IMR-90 (cell line): ENCODE results near the gene CEP63. TPM values are rescaled to one million over a fixed set of nuclear protein-coding genes. Genes with fewer than 3 reads are reported as not detected.

ENCODE experiments used
- ATAC-seq: fragments of 200-7000 bp; cut with Tn5 transposase; 2 replicates; pipeline ENCODE4 v1.9.1; 2020; ENCODE audit warnings: low read depth, mild to moderate bottlenecking, moderate library complexity
- BruUV-seq: library from RNA; stranded (reverse); fragments of 400-500 nt; replicated peaks from 2 replicates; lab custom pipeline; 2021; lab: Mats Ljungman, UMichigan
- CTCF ChIA-PET: fragments of 300-600 bp; formaldehyde crosslinking; extraction: SDS; loops from one replicate; lab custom pipeline; 2021; ENCODE audit warnings: antibody characterized with exemption; lab: Yijun Ruan, JAX
- POLR2A ChIA-PET: fragments of 300-600 bp; sonication (Branson Sonifier 250); formaldehyde crosslinking; loops from one replicate; lab custom pipeline; 2022; ENCODE audit warnings: antibody characterized with exemption; ENCODE audit not compliant: unreplicated experiment; lab: Charles Lee
- DNase-seq: peaks from one replicate; pipeline ENCODE4 v3.0.0; 2013
- H2AFZ ChIP-seq: replicated peaks from 2 replicates; pipeline ENCODE3; 2013; ENCODE audit warnings: low read length, mild to moderate bottlenecking; ENCODE audit not compliant: poor library complexity
- H2AK5ac ChIP-seq: 2 replicates; pipeline ENCODE4 v1.6.1; 2013; ENCODE audit warnings: low read depth, low read length, inconsistent platforms
- H2AK9ac ChIP-seq: replicated peaks from 2 replicates; pipeline ENCODE3; 2013; ENCODE audit warnings: mild to moderate bottlenecking, low read depth, low read length, moderate library complexity; ENCODE audit not compliant: poor library complexity
- H2BK120ac ChIP-seq: 2 replicates; pipeline ENCODE4 v1.6.1; 2013; ENCODE audit warnings: low read depth, low read length, inconsistent platforms
- H2BK15ac ChIP-seq: 3 replicates; pipeline ENCODE4 v1.6.1; 2013; ENCODE audit warnings: low read depth, low read length, inconsistent platforms
- H2BK20ac ChIP-seq: 2 replicates; pipeline ENCODE4 v1.6.1; 2013; ENCODE audit warnings: low read depth, mild to moderate bottlenecking, inconsistent platforms, low read length, moderate library complexity
- H2BK5ac ChIP-seq: 2 replicates; pipeline ENCODE4 v1.6.1; 2013; ENCODE audit warnings: mild to moderate bottlenecking, low read depth, low read length, inconsistent platforms; ENCODE audit not compliant: poor library complexity, severe bottlenecking
- H3K14ac ChIP-seq: replicated peaks from 2 replicates; pipeline ENCODE4 v1.6.1; 2013; ENCODE audit warnings: low read depth, low read length, inconsistent platforms
- H3K18ac ChIP-seq: 2 replicates; pipeline ENCODE4 v1.6.1; 2013; ENCODE audit warnings: low read depth, low read length, control low read depth
- H3K23ac ChIP-seq: 2 replicates; pipeline ENCODE4 v1.6.1; 2013; ENCODE audit warnings: low read depth, low read length, inconsistent platforms
- H3K27ac ChIP-seq: 2 replicates; pipeline ENCODE4 v1.5.1; 2013; ENCODE audit warnings: mild to moderate bottlenecking, control low read depth, low read length; ENCODE audit not compliant: insufficient read depth
- H3K27me3 ChIP-seq: 2 replicates; pipeline ENCODE4 v1.6.1; 2013; ENCODE audit warnings: low read length; ENCODE audit not compliant: control insufficient read depth, insufficient read depth
- H3K36me3 ChIP-seq: 2 replicates; pipeline ENCODE4 v1.6.1; 2013; ENCODE audit warnings: low read length, mixed read lengths; ENCODE audit not compliant: control insufficient read depth, insufficient read depth
- H3K4ac ChIP-seq: 2 replicates; pipeline ENCODE4 v1.6.1; 2013; ENCODE audit warnings: low read depth, low read length, inconsistent platforms
- H3K4me1 ChIP-seq: 2 replicates; pipeline ENCODE4 v1.6.1; 2013; ENCODE audit warnings: low read length, mixed read lengths; ENCODE audit not compliant: control insufficient read depth, insufficient read depth
- H3K4me2 ChIP-seq: 2 replicates; pipeline ENCODE4 v1.6.1; 2013; ENCODE audit warnings: low read depth, mild to moderate bottlenecking, control low read depth, low read length, moderate library complexity
- H3K4me3 ChIP-seq: 2 replicates; pipeline ENCODE4 v1.5.1; 2013; ENCODE audit warnings: low read depth, mild to moderate bottlenecking, control low read depth, low read length, moderate library complexity; ENCODE audit not compliant: insufficient read depth
- H3K56ac ChIP-seq: 2 replicates; pipeline ENCODE4 v1.6.1; 2013; ENCODE audit warnings: low read length, inconsistent platforms; ENCODE audit not compliant: insufficient read depth; ENCODE audit errors: extremely low read depth
- H3K79me1 ChIP-seq, 2 experiments: 2 replicates each; pipeline ENCODE4 v1.6.1; 2013; ENCODE audit warnings: low read length in 2 of 2, inconsistent platforms in 1 of 2, low read depth in 1 of 2
- H3K9ac ChIP-seq: 2 replicates; pipeline ENCODE4 v1.6.1; 2013; ENCODE audit warnings: low read depth, low read length, control low read depth
- H3K9me1 ChIP-seq: 2 replicates; pipeline ENCODE4 v1.6.1; 2013; ENCODE audit warnings: low read length, inconsistent platforms; ENCODE audit not compliant: insufficient read depth
- H3K9me3 ChIP-seq: 2 replicates; pipeline ENCODE4 v1.6.1; 2013; ENCODE audit warnings: low read length; ENCODE audit not compliant: control insufficient read depth, insufficient read depth
- H4K20me1 ChIP-seq: 2 replicates; pipeline ENCODE4 v1.6.1; 2013; ENCODE audit warnings: low read length, inconsistent platforms; ENCODE audit not compliant: insufficient read depth
- H4K5ac ChIP-seq: 2 replicates; pipeline ENCODE4 v1.6.1; 2013; ENCODE audit warnings: mild to moderate bottlenecking, low read depth, low read length, control low read depth
- H4K8ac ChIP-seq, 2 experiments: 2 replicates each; pipeline ENCODE4 v1.6.1; 2013; ENCODE audit warnings: low read depth in 2 of 2, low read length in 2 of 2, control low read depth in 1 of 2, inconsistent platforms in 1 of 2
- H4K91ac ChIP-seq: 2 replicates; pipeline ENCODE4 v1.6.1; 2013; ENCODE audit warnings: low read depth, low read length, inconsistent platforms; ENCODE audit not compliant: insufficient read depth
- BHLHE40 ChIP-seq: fragments of 150-350 bp; IDR thresholded peaks from 2 replicates; pipeline ENCODE4 v1.6.1; 2016; ENCODE audit warnings: mild to moderate bottlenecking, low read depth, low read length
- CHD1 ChIP-seq: IDR thresholded peaks from 2 replicates; pipeline ENCODE4 v1.6.1; 2012; ENCODE audit warnings: low read depth, low read length, improper control_type of control experiment
- RFX5 ChIP-seq: IDR thresholded peaks from 2 replicates; pipeline ENCODE4 v1.8.0; 2012; ENCODE audit warnings: low read depth, mild to moderate bottlenecking, low read length, moderate library complexity
- SMC3 ChIP-seq: fragments of 150-350 bp; IDR thresholded peaks from 2 replicates; pipeline ENCODE4 v1.6.1; 2016; ENCODE audit warnings: low read depth, mild to moderate bottlenecking, antibody characterized with exemption, low read length, moderate library complexity
- WGBS, 2 experiments: methylation state at CpG; one replicate each; pipeline versions ENCODE4 v1.1.5 to v1.1.7; 2013; ENCODE audit warnings: missing lambda C conversion rate in 2 of 2; ENCODE audit not compliant: insufficient read length in 1 of 2; ENCODE audit errors: extremely low coverage in 2 of 2; 5-methylcytosine and 5-hydroxymethylcytosine counted together
- dilution Hi-C: fragments of 300-500 bp; cut with HindIII; formaldehyde crosslinking; loops from one replicate; pipeline ENCODE4 v1.14.3; 2018; ENCODE audit warnings: low sequenced_read_pairs; ENCODE audit not compliant: unreplicated experiment
- in situ Hi-C: fragments of 300-500 bp; cut with MboI; formaldehyde crosslinking; loops from 3 replicates; pipeline ENCODE4 v1.14.3; 2019; ENCODE audit warnings: low sequenced_read_pairs, inconsistent platforms, mixed read lengths
- intact Hi-C: fragments of 100-400 bp; cut with micrococcal nuclease; formaldehyde crosslinking; loops from 2 replicates; pipeline ENCODE4 v1.10.0; 2022
- polyA plus RNA-seq, 3 experiments: library from polyadenylated mRNA; depleted of rRNA; stranded (reverse); fragments of >200 nt; gene quantifications; 2 replicates each; pipeline ENCODE4 v1.2.3, GENCODE V29; 2012; ENCODE audit warnings: low replicate concordance in 1 of 3
- total RNA-seq: library from RNA; depleted of rRNA; stranded (reverse); fragments of >200 nt; gene quantifications from 2 replicates; pipeline ENCODE4 v1.2.3, GENCODE V29; 2012
- TF ChIP-seq, protein P1 (sequence below): fragments of 150-350 bp; IDR thresholded peaks from 2 replicates; pipeline ENCODE4 v1.6.1; 2016; ENCODE audit warnings: low read depth, mild to moderate bottlenecking, low read length, moderate library complexity, borderline replicate concordance

CEP63 gene
- total and polyA plus RNA-seq, 2 of the 4 experiments (the other 2 are of a cell fraction): 6.5 to 9.1 TPM

DNA sequence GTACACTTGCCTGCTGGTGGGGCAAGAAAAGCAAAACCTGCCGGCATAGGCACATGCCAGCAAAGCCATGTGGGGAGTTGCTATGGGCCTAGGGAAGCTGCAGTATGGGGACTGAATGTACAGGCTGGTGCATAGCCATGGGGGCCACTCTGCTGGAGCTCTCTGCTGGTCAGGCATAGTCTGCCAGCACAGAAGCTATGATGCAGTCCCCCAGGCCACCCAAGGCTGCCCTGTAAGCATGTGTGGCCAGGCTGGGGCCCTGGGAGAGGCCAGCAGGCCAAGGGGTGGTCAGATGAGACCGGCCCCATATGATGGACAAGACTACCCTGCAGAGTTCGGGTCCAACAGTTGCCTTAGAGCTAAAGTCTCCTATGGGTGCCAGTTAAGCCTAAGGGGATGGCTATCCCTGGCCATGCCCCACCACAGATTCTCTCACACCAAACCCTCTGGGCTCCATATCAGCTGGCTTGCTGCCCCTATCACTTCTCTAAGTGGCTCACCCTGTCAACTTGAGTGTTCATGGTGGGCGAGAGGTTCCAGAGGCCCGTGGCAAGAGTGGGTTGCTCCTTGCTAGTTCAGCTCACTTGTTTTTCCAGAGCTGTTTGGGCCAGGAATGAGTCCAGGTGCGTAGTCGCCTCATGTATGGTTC is 41.8 kb downstream of the CEP63 start:
- Histone ChIP-seq H3K18ac (no peak overlapping the region), H3K79me1 (peaks cover 16 to 28% of the 10 kb centered on the region in 2 experiments), H3K4ac (no peak overlapping the region), H2AFZ (no peak overlapping the region), H3K4me2 (no peak overlapping the region), H3K9ac (no peak overlapping the region), H2BK20ac (no peak overlapping the region), H2BK120ac (no peak overlapping the region), H2AK5ac (no peak overlapping the region), H3K14ac (no peak overlapping the region), H3K9me3 (peaks cover 7% of the 10 kb centered on the region; the same call in 1 of the 2 replicates), H3K56ac (no peak overlapping the region), H4K20me1 (no peaks in the 10 kb centered on the region; the same call in 1 of the 2 replicates), H3K27me3 (no peaks in the 10 kb centered on the region), H2BK5ac (no peak overlapping the region), H4K5ac (no peak overlapping the region), H2BK15ac (no peak overlapping the region), H3K4me3 (no peak overlapping the region), H4K91ac (no peak overlapping the region), H3K36me3 (no peaks in the 10 kb centered on the region), H2AK9ac (no peak overlapping the region), H4K8ac (no peak overlapping the region), H3K4me1 (peaks cover 2% of the 10 kb centered on the region; the same call in 1 of the 2 replicates), H3K27ac (no peak overlapping the region), H3K9me1 (peaks cover 8% of the 10 kb centered on the region; the same call in 1 of the 2 replicates), H3K23ac (no peak overlapping the region)
- in situ Hi-C loops: no loop called here
- 81% methylated on average over 2 of the region's 7 CpGs; no CpG with 5 or more reads in 1 of the 2 experiments for WGBS, 2 experiments
- TF ChIP-seq, protein P1, sequence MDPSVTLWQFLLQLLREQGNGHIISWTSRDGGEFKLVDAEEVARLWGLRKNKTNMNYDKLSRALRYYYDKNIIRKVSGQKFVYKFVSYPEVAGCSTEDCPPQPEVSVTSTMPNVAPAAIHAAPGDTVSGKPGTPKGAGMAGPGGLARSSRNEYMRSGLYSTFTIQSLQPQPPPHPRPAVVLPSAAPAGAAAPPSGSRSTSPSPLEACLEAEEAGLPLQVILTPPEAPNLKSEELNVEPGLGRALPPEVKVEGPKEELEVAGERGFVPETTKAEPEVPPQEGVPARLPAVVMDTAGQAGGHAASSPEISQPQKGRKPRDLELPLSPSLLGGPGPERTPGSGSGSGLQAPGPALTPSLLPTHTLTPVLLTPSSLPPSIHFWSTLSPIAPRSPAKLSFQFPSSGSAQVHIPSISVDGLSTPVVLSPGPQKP: no peak
- no peak for TF ChIP-seq SMC3
- no peak for TF ChIP-seq BHLHE40
- TF ChIP-seq CHD1: no peak
- TF ChIP-seq RFX5: no peak
- dilution Hi-C loops: no loop called here
- ATAC-seq (no peak), DNase-seq (no peak)
- CTCF ChIA-PET: no interaction called here
- BruUV-seq: no TSS peak
- POLR2A ChIA-PET: no interaction called here
- intact Hi-C loops: no loop called here
